A673 (cell line): ENCODE measurements around the gene OR2F1. TPM values are rescaled to one million over a fixed set of nuclear protein-coding genes. Genes with fewer than 3 reads are reported as not detected.

Source experiments
- BruUV-seq: library from RNA; stranded (reverse); fragments of 400-500 nt; replicated peaks from 2 replicates; lab custom pipeline; 2021; lab: Mats Ljungman, UMichigan
- CTCF ChIA-PET: fragments of 300-600 bp; sonication (Branson Sonifier 250); formaldehyde crosslinking; loops from one replicate; lab custom pipeline; 2022; ENCODE audit warnings: antibody characterized with exemption; lab: Charles Lee
- POLR2A ChIA-PET: fragments of 300-600 bp; sonication (Branson Sonifier 250); formaldehyde crosslinking; loops from one replicate; lab custom pipeline; 2022; ENCODE audit warnings: antibody characterized with exemption; ENCODE audit not compliant: low non-redundant PET; lab: Charles Lee
- DNase-seq: peaks from one replicate; pipeline ENCODE4 v3.0.0-alpha.2; 2015; ENCODE audit warnings: low spot score
- H3K27ac ChIP-seq: fragments of 200-600 bp; sonication (generic); 2 replicates; pipeline ENCODE4 v1.5.1; 2016; ENCODE audit warnings: mixed run types, low read depth, mild to moderate bottlenecking, mixed read lengths, antibody characterized with exemption, low read length; ENCODE audit not compliant: poor library complexity, severe bottlenecking
- H3K27me3 ChIP-seq: fragments of 200-600 bp; sonication (generic); replicated peaks from 2 replicates; pipeline ENCODE4 v1.6.1; 2017; ENCODE audit warnings: mixed run types, low read depth, mild to moderate bottlenecking, mixed read lengths, antibody characterized with exemption, low read length; ENCODE audit not compliant: insufficient read depth, poor library complexity
- H3K36me3 ChIP-seq: fragments of 200-600 bp; sonication (generic); 2 replicates; pipeline ENCODE4 v1.6.1; 2016; ENCODE audit warnings: mixed run types, mild to moderate bottlenecking, mixed read lengths, antibody characterized with exemption, low read length; ENCODE audit not compliant: insufficient read depth, poor library complexity, severe bottlenecking
- H3K4me1 ChIP-seq: fragments of 200-600 bp; sonication (generic); 2 replicates; pipeline ENCODE4 v1.6.1; 2017; ENCODE audit warnings: mixed run types, mild to moderate bottlenecking, mixed read lengths, antibody characterized with exemption, low read length; ENCODE audit not compliant: insufficient read depth, poor library complexity, severe bottlenecking
- H3K4me3 ChIP-seq: fragments of 200-600 bp; sonication (generic); 2 replicates; pipeline ENCODE4 v1.5.1; 2016; ENCODE audit warnings: low read depth, mixed run types, mild to moderate bottlenecking, mixed read lengths, low read length; ENCODE audit not compliant: poor library complexity, severe bottlenecking
- H3K9me3 ChIP-seq: fragments of 200-600 bp; sonication (generic); 2 replicates; pipeline ENCODE4 v1.6.1; 2016; ENCODE audit warnings: mixed run types, low read depth, mild to moderate bottlenecking, mixed read lengths, antibody characterized with exemption, low read length; ENCODE audit not compliant: poor library complexity, severe bottlenecking
- CTCF ChIP-seq: fragments of 300-800, 200-600 bp; sonication (generic); conservative IDR thresholded peaks from 2 replicates; pipeline ENCODE4 v1.5.1; 2017; ENCODE audit warnings: low read depth, mild to moderate bottlenecking, antibody characterized with exemption, low read length, moderate library complexity, mixed read lengths
- EZH2 ChIP-seq: fragments of 200-600 bp; sonication (generic); IDR thresholded peaks from 2 replicates; pipeline ENCODE4 v1.6.1; 2017; ENCODE audit warnings: borderline replicate concordance, low read depth, mild to moderate bottlenecking, mixed read lengths, antibody characterized with exemption, low read length; ENCODE audit not compliant: poor library complexity, severe bottlenecking
- intact Hi-C: fragments of 100-400 bp; cut with micrococcal nuclease; formaldehyde crosslinking; loops from one replicate; pipeline ENCODE4 v1.10.0; 2022; ENCODE audit not compliant: unreplicated experiment
- total RNA-seq: library from RNA; stranded (reverse); gene quantifications from 2 replicates; pipeline ENCODE4 v1.2.3, GENCODE V29; 2021

OR2F1 gene
- total RNA-seq, 1 experiment from 2014 or later = not detected

DNA sequence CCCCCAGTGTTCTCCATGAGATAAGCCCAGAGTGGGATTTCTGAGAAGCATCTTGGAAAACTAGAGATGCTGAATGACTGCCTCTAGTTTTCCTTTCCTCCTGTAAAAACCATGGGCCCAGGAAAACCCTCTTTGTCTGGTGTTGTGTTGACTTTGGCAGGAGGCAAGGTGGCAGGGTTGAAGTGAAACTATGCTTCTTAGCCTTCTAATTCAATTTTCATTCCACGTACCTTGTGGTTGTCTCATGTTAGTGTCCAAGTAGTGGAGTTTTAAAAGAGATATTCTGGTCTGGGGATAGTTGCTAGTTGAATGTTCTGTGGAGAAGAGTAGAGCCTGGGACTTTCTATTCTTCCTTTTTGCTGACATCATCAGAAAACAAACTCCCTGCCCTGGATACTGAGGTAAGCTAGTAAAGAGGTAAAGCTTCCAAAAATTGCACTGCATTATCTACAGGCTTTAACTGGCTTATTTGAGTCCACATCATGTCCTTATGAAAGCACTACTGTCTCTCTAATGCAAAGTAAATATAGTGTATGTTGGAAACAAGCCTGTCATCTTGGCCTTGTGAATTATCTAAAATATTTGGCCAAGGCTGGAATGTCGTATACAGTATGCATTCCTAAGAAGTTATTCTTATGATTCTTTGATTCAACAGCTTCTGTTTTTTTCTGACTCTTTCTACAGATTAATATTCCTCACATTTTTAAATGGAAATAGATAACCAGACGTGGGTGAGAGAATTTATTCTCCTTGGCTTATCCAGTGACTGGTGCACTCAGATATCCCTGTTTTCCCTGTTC, 19.9 kb upstream of the OR2F1 start, which contains the start of gene OR2F2:
TSS of gene OR2F2 (plus strand) at position 708 of the 800 bp plus-strand sequence. CDS start at position 708, 0 bp downstream.
- Histone ChIP-seq H3K27ac (no peak within 1 kb of the TSS), H3K4me3 (no peak within 1 kb of the TSS), H3K4me1 (no peaks in the 10 kb centered on the region), H3K9me3 (no peaks in the 10 kb centered on the region), H3K27me3 (peaks cover 2% of the 10 kb centered on the region), H3K36me3 (no peaks in the 10 kb centered on the region)
- intact Hi-C loops = no loop called here
- ChIA-PET CTCF (no interaction called here), POLR2A (no interaction called here)
- no peak for DNase-seq
- TF ChIP-seq CTCF = no peak
- TF ChIP-seq EZH2 = no peak
- no TSS peak for BruUV-seq

DNA sequence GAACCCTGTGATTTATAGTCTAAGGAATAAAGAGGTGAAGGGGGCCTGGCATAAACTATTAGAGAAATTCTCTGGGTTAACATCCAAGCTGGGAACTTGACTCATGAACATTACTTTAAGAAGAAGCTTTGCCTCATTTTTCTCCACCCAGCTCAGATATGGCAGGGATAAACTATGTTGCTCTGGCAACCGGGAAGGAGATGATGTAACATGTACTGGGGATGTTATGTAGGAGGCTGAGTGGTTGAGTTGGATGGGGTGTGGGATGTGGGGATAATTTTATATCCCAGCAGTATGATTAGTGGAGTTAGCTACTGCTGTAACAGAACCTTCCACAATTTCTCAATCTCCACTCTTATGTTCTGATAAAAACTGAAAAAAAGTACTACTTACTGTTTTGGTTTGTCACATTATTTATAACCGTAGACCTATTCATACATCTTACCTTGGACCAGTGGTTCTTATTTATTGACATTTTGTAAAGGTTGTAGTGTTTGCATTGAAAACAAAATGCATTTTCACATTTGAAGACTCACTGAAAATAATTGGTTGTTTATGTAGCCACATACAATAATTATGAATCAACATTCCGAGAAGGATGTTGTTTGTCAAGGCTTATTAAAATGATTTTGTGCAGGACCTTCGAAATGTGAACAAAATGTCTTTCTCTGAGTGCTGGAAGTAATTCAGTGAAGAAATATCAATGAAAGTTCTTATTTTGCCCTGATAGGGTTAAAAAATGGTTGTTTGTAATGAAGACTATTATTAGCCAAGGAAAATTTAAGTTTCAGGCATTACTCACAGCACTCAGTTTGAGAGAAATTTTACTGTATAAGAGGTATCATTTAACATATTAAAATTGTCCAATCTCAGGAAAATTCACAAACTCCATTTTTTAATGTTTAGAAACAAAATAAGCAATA, 18.3 kb upstream of the OR2F1 start:
- POLR2A ChIA-PET = no interaction called here
- intact Hi-C loops = no loop called here
- no TSS peak for BruUV-seq
- H3K27ac ChIP-seq = no peak overlapping the region
- no peaks in the 10 kb centered on the region for H3K4me1 ChIP-seq
- TF ChIP-seq EZH2 (no peak), CTCF (no peak)
- H3K4me3 ChIP-seq = no peak overlapping the region
- DNase-seq = no peak
- peaks cover 2% of the 10 kb centered on the region for H3K27me3 ChIP-seq
- no peaks in the 10 kb centered on the region for H3K9me3 ChIP-seq
- no peaks in the 10 kb centered on the region for H3K36me3 ChIP-seq
- CTCF ChIA-PET = no interaction called here

- ChIA-PET CTCF (no interaction called here), POLR2A (no interaction called here)
- H3K9me3 ChIP-seq = no peaks in the 10 kb centered on the region
- TF ChIP-seq CTCF = no peak
- no peak for TF ChIP-seq EZH2
- peaks cover 3% of the 10 kb centered on the region for H3K27me3 ChIP-seq
- H3K4me1 ChIP-seq = no peaks in the 10 kb centered on the region
- no TSS peak for BruUV-seq
- H3K4me3 ChIP-seq = no peak overlapping the region
- no peaks in the 10 kb centered on the region for H3K36me3 ChIP-seq
- intact Hi-C loops = no loop called here
- no peak overlapping the region for H3K27ac ChIP-seq
- no peak for DNase-seq
These were observed 16.0 kb upstream of the OR2F1 start for GRCh38 chr7:143938379-143939243.
